Activated CD4-positive, alpha-beta T cell treated with anti-CD3 and anti-CD28 coated beads, Interleukin-2, amount 10 ng/mL, durations not matched to agents 24 days and 14 days (primary cell): ENCODE data around the gene NME3. TPM values are rescaled to one million over a fixed set of nuclear protein-coding genes. Genes with fewer than 3 reads are reported as not detected.

Experiments
- DNase-seq: peaks from one replicate; pipeline ENCODE4 v3.0.0; 2022
- H3K27ac Mint-ChIP-seq: one replicate; pipeline ENCODE4 v1.8.0; 2022; ENCODE audit warnings: mild to moderate bottlenecking, mixed read lengths
- H3K27me3 Mint-ChIP-seq: one replicate; pipeline ENCODE4 v1.8.0; 2022; ENCODE audit warnings: mixed read lengths
- H3K36me3 Mint-ChIP-seq: one replicate; pipeline ENCODE4 v1.8.0; 2022; ENCODE audit warnings: low read depth, mild to moderate bottlenecking, mixed read lengths
- H3K4me1 Mint-ChIP-seq: one replicate; pipeline ENCODE4 v1.8.0; 2021; ENCODE audit warnings: mixed read lengths
- H3K4me3 Mint-ChIP-seq: one replicate; pipeline ENCODE4 v1.8.0; 2022; ENCODE audit warnings: mild to moderate bottlenecking, moderate library complexity, mixed read lengths
- H3K9me3 Mint-ChIP-seq: one replicate; pipeline ENCODE4 v1.8.0; 2021; ENCODE audit warnings: mixed read lengths
- intact Hi-C: fragments of 100-400 bp; cut with micrococcal nuclease; formaldehyde crosslinking; loops from one replicate; pipeline ENCODE4 v1.15.1; 2023
- total RNA-seq: library from RNA; stranded (reverse); gene quantifications from 2 replicates; pipeline ENCODE4 v1.2.3, GENCODE V29; 2022

NME3 gene
- total RNA-seq, 1 donor from 2014 or later: 50.0 TPM

- peaks cover 18% of the 10 kb centered on the region for H3K36me3 Mint-ChIP-seq
- intact Hi-C loops: loop anchor here (1.0 to 5.0 kb wide), 4 partner anchors 9 to 169 kb away; partner anchors contain the start of genes CRAMP1, IFT140, MAPK8IP3 and MSRB1
- H3K27ac Mint-ChIP-seq: peak within 1 kb of the TSS; percentile 95
- H3K27me3 Mint-ChIP-seq: no peaks in the 10 kb centered on the region
- peaks cover 10% of the 10 kb centered on the region for H3K4me1 Mint-ChIP-seq
- no peaks in the 10 kb centered on the region for H3K9me3 Mint-ChIP-seq
- H3K4me3 Mint-ChIP-seq: peak within 1 kb of the TSS; percentile 93
- peak; percentile 96 for DNase-seq
These were observed 1.8 kb upstream of the NME3 start, which contains the start of gene MRPS34 for GRCh38 chr16:1772908-1773702. TSS of gene MRPS34 (minus strand) at chr16:1773134. CDS start at chr16:1773119, 15 bp downstream.

- no peaks in the 10 kb centered on the region for H3K9me3 Mint-ChIP-seq
- peaks cover 10% of the 10 kb centered on the region for H3K4me1 Mint-ChIP-seq
- no peaks in the 10 kb centered on the region for H3K27me3 Mint-ChIP-seq
- DNase-seq: peak; percentile 85
- H3K27ac Mint-ChIP-seq: peak within 1 kb of the TSS; percentile 95
- H3K4me3 Mint-ChIP-seq: peak within 1 kb of the TSS; percentile 93
- intact Hi-C loops: loop anchor here (2.0 to 5.0 kb wide), 3 partner anchors 65 to 170 kb away; partner anchors contain the start of genes CRAMP1, IFT140, MAPK8IP3 and MSRB1
- H3K36me3 Mint-ChIP-seq: peaks cover 18% of the 10 kb centered on the region
These were observed 1.1 kb upstream of the NME3 start, which contains the start of gene EME2 for GRCh38 chr16:1772362-1772907. TSS of gene EME2 (plus strand) at chr16:1772810. CDS start at chr16:1773228, 418 bp downstream.

GRCh38 chr16:1771864-1772361 lies 570 bp upstream of the NME3 start:
- Mint-ChIP-seq H3K27me3 (no peaks in the 10 kb centered on the region), H3K36me3 (peaks cover 22% of the 10 kb centered on the region), H3K4me1 (peaks cover 10% of the 10 kb centered on the region), H3K27ac (peak overlapping the region; percentile 95), H3K4me3 (peak overlapping the region; percentile 93), H3K9me3 (no peaks in the 10 kb centered on the region)
- intact Hi-C loops: loop anchor here (1.0 to 5.0 kb wide), 6 partner anchors 53 to 297 kb away; partner anchors contain the start of genes CLCN7, CRAMP1, IFT140 and MAPK8IP3
- no peak for DNase-seq

DNA sequence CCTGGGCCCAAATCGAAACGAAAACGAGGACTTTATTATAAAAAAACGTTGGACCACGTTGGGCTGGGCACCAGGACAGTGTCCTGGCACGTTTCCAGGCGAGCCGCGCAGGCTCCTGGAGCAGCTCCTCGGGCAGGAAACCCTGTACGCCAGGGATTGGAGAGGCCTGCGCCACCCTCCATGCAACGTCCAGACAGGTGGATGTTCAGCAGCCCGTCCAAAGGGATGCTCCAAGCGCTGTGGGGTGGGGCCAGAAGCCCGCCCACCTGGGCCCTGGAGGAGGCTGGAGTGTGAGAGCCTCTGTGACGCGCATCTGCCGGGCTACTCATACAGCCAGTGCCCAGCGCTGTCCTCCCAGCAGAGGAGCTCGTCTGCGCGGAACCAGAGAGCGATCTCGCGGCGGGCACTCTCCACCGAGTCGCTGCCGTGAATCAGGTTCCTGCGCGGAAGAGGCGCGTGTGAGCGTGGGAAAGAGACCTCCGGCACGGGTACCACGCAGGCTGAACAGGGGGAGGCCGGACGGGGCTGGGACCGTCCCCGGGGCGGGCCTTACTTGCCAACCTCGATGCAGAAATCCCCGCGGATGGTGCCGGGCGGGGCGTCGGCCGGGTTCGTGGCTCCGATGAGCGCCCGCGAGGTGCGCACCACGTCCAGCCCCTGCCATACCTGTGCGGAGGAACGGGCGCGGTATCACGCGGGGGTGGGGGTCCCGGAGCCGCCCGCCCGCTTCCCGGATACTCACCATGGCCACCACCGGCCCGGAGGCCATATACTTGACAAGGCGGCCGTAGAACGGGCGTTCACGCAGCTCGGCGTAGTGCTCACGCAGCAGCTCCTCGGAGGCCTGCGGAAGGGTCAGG lies 785 bp downstream of the NME3 start:
- Mint-ChIP-seq H3K27ac (peak overlapping the region; percentile 74), H3K4me3 (peak overlapping the region; percentile 93), H3K36me3 (peaks cover 24% of the 10 kb centered on the region), H3K27me3 (no peaks in the 10 kb centered on the region), H3K9me3 (no peaks in the 10 kb centered on the region), H3K4me1 (peaks cover 10% of the 10 kb centered on the region)
- peak; percentile 83 for DNase-seq
- intact Hi-C loops: loop anchor here (1.0 to 5.0 kb wide), 5 partner anchors 54 to 295 kb away; partner anchors contain the start of genes CLCN7, MAPK8IP3 and MSRB1

- Mint-ChIP-seq H3K36me3 (peaks cover 26% of the 10 kb centered on the region), H3K9me3 (no peaks in the 10 kb centered on the region), H3K27me3 (no peaks in the 10 kb centered on the region), H3K4me3 (peak overlapping the region; percentile 93), H3K27ac (peak overlapping the region; percentile 74), H3K4me1 (peaks cover 10% of the 10 kb centered on the region)
- intact Hi-C loops: loop anchor here (2.0 to 5.0 kb wide), 4 partner anchors 55 to 173 kb away; partner anchors contain the start of genes MAPK8IP3 and MSRB1
- no peak for DNase-seq
These were observed 1.7 kb downstream of the NME3 start for GRCh38 chr16:1769402-1770300.

- Mint-ChIP-seq H3K27me3 (no peaks in the 10 kb centered on the region), H3K36me3 (peaks cover 26% of the 10 kb centered on the region), H3K4me1 (peaks cover 8% of the 10 kb centered on the region), H3K4me3 (no peak overlapping the region), H3K27ac (no peak overlapping the region), H3K9me3 (no peaks in the 10 kb centered on the region)
- DNase-seq: no peak
- intact Hi-C loops: no loop called here
These were observed 2.5 kb downstream of the NME3 start for GRCh38 chr16:1768767-1769401.

DNA sequence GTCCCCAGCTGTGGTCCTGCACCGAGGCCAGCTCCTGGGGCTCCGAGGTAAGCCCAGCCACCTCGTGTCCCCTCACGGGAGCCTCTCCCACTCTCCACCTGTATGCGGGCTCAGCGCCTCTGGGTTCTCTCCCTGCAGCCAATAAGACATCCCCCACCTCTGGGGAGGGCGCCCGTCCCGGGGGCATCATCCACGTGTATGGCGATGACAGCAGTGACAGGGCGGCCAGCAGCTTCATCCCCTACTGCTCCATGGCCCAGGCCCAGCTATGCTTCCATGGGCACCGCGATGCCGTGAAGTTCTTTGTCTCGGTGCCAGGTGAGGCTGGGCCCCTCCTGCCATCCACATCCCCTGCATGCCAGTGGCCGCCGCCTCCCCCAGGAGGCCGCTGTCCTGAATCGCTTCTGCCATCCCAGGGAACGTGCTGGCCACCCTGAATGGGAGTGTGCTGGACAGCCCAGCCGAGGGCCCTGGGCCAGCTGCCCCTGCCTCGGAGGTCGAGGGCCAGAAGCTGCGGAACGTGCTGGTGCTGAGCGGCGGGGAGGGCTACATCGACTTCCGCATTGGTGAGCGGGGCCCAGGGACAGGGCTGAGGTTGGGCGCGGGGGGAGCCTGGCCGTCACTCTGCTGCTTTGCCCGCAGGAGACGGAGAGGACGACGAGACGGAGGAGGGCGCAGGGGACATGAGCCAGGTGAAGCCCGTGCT lies 3.1 kb downstream of the NME3 start:
- intact Hi-C loops: no loop called here
- Mint-ChIP-seq H3K4me1 (peaks cover 7% of the 10 kb centered on the region), H3K27me3 (no peaks in the 10 kb centered on the region), H3K9me3 (no peaks in the 10 kb centered on the region), H3K27ac (no peak overlapping the region), H3K4me3 (no peak overlapping the region), H3K36me3 (peaks cover 26% of the 10 kb centered on the region)
- DNase-seq: no peak

DNA sequence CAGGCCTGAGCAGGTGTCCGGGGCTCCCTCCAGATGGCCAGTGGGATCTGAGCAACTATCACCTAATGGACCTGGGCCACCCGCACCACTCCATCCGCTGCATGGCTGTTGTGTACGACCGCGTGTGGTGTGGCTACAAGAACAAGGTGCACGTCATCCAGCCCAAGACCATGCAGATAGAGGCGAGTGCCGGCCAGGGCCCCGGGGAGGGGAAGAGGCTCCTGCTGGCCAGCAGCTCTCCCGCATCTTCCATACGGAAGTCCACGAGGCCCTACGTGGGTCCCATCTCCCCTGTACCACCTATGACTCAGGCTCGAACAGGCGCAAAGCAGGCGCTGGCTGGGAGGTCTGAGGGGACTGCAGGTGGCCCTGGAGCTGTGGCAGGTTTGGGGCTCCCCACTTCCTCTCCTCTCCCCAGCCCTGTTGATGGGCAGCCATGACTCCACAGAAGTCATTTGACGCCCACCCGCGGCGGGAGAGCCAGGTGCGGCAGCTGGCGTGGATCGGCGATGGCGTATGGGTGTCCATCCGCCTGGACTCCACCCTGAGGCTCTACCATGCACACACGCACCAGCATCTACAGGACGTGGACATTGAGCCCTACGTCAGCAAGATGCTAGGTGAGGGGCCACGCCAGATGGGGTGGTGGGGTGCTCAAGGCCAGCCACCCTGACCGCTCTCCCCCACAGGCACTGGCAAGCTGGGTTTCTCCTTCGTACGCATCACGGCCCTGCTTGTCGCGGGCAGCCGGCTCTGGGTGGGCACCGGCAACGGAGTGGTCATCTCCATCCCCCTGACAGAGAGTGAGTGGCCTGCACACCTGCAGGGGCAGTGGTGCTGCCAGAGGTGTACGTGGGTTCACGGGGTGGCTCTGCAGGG lies 4.0 kb downstream of the NME3 start:
- intact Hi-C loops: no loop called here
- Mint-ChIP-seq H3K36me3 (peaks cover 25% of the 10 kb centered on the region), H3K9me3 (no peaks in the 10 kb centered on the region), H3K4me3 (no peak overlapping the region), H3K27me3 (no peaks in the 10 kb centered on the region), H3K27ac (no peak overlapping the region), H3K4me1 (peaks cover 7% of the 10 kb centered on the region)
- no peak for DNase-seq

- Mint-ChIP-seq H3K27me3 (no peaks in the 10 kb centered on the region), H3K4me1 (peaks cover 3% of the 10 kb centered on the region), H3K36me3 (peaks cover 21% of the 10 kb centered on the region), H3K27ac (no peak overlapping the region), H3K4me3 (no peak overlapping the region), H3K9me3 (no peaks in the 10 kb centered on the region)
- intact Hi-C loops: no loop called here
- no peak for DNase-seq
These were observed 4.6 kb downstream of the NME3 start for GRCh38 chr16:1766701-1767100.

GRCh38 chr16:1766231-1766630 lies 5.1 kb downstream of the NME3 start:
- Mint-ChIP-seq H3K36me3 (peaks cover 23% of the 10 kb centered on the region), H3K27ac (no peak overlapping the region), H3K4me3 (no peak overlapping the region), H3K27me3 (no peaks in the 10 kb centered on the region), H3K4me1 (peaks cover 3% of the 10 kb centered on the region), H3K9me3 (no peaks in the 10 kb centered on the region)
- DNase-seq: no peak
- intact Hi-C loops: no loop called here

GRCh38 chr16:1765826-1766225 lies 5.5 kb downstream of the NME3 start:
- Mint-ChIP-seq H3K27me3 (no peaks in the 10 kb centered on the region), H3K27ac (no peak overlapping the region), H3K9me3 (no peaks in the 10 kb centered on the region), H3K4me3 (no peak overlapping the region), H3K4me1 (peaks cover 3% of the 10 kb centered on the region), H3K36me3 (peaks cover 24% of the 10 kb centered on the region)
- DNase-seq: peak; percentile 56
- intact Hi-C loops: no loop called here
